Measurements from ENCODE around the gene RNF7.

DNA sequence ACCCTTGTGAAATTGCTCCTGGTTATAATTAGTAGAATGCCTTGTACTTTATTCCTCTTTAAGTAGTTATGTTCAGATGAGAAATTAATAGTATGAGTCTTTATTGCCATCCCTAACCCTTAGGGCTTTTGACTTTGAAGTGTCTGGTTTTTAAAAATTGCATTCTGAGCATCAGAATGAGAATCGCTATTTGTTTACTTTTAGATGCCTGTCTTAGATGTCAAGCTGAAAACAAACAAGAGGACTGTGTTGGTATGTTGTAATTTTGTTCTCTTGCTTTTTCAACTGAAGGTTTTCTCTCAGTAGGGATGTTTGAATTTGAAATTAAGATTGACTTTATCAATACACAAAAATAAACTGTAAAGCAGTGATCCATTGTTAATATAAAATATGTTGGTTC, 5.2 kb downstream of the RNF7 start:
- no peak for TF ChIP-seq POLR2A (IDR thresholded peaks at IDR 0.05; ENCODE audit: control extremely low read depth in 1 of 2, low read depth in 2 of 2, low read length in 2 of 2)
- TF ChIP-seq RAD21 (IDR thresholded peaks at IDR 0.05 in 1 of 2, conservative IDR thresholded peaks at IDR 0.05 in 1 of 2; ENCODE audit: low read depth in 2 of 2, low read length in 2 of 2) = no peak
- TF ChIP-seq, protein P1, sequence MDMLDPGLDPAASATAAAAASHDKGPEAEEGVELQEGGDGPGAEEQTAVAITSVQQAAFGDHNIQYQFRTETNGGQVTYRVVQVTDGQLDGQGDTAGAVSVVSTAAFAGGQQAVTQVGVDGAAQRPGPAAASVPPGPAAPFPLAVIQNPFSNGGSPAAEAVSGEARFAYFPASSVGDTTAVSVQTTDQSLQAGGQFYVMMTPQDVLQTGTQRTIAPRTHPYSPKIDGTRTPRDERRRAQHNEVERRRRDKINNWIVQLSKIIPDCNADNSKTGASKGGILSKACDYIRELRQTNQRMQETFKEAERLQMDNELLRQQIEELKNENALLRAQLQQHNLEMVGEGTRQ (IDR thresholded peaks at IDR 0.05; ENCODE audit: low read length) = no peak
- no peak for TF ChIP-seq GABPA (IDR thresholded peaks at IDR 0.05; ENCODE audit: borderline replicate concordance, insufficient read depth, low read length)
- TF ChIP-seq, protein P2, sequence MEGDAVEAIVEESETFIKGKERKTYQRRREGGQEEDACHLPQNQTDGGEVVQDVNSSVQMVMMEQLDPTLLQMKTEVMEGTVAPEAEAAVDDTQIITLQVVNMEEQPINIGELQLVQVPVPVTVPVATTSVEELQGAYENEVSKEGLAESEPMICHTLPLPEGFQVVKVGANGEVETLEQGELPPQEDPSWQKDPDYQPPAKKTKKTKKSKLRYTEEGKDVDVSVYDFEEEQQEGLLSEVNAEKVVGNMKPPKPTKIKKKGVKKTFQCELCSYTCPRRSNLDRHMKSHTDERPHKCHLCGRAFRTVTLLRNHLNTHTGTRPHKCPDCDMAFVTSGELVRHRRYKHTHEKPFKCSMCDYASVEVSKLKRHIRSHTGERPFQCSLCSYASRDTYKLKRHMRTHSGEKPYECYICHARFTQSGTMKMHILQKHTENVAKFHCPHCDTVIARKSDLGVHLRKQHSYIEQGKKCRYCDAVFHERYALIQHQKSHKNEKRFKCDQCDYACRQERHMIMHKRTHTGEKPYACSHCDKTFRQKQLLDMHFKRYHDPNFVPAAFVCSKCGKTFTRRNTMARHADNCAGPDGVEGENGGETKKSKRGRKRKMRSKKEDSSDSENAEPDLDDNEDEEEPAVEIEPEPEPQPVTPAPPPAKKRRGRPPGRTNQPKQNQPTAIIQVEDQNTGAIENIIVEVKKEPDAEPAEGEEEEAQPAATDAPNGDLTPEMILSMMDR (IDR thresholded peaks at IDR 0.05; ENCODE audit: control extremely low read depth in 1 of 3, insufficient read depth in 1 of 3, low read depth in 1 of 3, low read length in 3 of 3) = no peak
- TF ChIP-seq EGR1 (IDR thresholded peaks at IDR 0.05; ENCODE audit: borderline replicate concordance, low read depth, low read length) = no peak
- no peak for TF ChIP-seq YY1 (IDR thresholded peaks at IDR 0.05; ENCODE audit: low read depth, low read length)
